HG03571 (cell line): Measurements from ENCODE around the gene GNAI1.

Source experiments
- ATAC-seq: cut with Tn5 transposase; IDR thresholded peaks from one replicate; pipeline ENCODE4 v1.9.1; 2021; ENCODE audit not compliant: unreplicated experiment

Gene GNAI1

DNA sequence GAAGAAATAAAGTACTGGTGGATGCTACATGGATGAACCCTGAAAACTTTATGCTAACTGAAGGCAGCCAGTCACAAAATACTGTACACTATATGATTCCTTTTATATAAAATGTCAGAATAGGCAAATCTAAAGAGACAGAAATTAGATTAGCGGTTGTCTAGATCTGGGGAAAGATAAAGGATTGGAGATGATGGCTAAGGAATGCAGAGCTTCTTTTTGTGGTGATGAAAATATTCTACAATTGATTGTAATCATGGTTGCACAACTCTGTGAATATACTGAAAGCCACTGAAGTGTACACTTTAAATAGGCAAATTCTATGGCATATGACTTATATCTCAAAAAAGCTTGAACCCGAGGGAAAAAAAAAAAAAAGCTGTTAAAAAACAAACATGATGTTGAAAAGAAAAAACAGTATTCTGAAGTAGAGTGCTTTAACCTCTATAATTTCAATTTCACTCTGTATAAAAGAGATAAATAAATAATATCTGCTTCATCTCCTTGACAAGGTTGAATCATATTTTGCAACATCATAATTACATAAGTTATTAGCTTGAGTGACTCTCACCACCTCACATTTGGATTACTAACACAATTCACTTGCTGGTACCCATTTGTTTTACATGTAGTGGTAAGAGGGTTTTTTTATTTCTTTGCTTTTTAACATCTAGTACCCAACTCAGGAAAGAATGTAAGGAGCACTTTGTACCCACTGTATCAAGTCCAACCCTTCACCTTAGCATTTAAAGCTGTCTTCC lies 2.8 kb upstream of the GNAI1 start:
- ATAC-seq = no peak

DNA sequence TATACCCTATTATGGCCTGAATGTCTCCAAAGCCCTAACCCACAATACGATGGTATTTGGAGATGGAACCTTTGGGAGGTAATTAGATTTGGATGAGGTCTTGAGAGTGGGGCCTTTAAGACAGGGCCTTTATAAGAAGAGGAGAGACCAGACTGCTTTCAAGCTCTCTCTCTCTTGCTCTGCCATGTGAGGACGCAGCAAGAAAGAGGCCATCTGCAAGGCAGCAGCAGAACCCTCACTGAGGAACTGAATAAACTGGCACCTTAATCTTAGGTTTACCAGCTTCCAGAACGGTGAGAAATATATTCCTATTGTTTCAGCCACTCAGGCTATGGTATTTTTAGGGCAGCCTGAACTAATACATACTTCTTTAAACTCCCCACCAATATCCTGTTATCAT lies 2.0 kb upstream of the GNAI1 start:
- no peak for ATAC-seq

- no peak for ATAC-seq
Observed at GRCh38 chr7:80133361-80134114, 1.1 kb upstream of the GNAI1 start.

DNA sequence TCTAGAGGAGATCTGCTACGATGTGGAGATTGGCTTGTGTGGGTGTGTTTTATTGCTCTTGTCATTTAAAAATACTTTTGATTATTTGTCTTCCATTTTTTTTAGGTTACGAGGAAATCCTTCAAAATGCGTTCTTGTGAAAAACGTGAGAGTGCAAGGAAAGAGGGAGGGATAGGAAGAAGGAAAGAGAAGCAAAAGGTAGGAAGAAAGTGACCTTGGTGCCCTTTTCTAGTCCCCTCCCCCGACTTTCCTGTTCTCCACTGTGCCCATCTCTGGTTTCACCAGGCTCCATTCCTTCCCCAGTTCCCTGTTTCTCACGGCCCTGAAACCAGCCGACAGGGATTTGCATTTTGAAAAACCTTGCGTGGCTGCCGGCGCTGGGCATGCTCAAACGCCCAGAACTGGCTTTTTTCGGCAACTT lies 506 bp upstream of the GNAI1 start:
- no peak for ATAC-seq

GRCh38 chr7:80135309-80136104 lies 876 bp downstream of the GNAI1 start:
- no peak for ATAC-seq

DNA sequence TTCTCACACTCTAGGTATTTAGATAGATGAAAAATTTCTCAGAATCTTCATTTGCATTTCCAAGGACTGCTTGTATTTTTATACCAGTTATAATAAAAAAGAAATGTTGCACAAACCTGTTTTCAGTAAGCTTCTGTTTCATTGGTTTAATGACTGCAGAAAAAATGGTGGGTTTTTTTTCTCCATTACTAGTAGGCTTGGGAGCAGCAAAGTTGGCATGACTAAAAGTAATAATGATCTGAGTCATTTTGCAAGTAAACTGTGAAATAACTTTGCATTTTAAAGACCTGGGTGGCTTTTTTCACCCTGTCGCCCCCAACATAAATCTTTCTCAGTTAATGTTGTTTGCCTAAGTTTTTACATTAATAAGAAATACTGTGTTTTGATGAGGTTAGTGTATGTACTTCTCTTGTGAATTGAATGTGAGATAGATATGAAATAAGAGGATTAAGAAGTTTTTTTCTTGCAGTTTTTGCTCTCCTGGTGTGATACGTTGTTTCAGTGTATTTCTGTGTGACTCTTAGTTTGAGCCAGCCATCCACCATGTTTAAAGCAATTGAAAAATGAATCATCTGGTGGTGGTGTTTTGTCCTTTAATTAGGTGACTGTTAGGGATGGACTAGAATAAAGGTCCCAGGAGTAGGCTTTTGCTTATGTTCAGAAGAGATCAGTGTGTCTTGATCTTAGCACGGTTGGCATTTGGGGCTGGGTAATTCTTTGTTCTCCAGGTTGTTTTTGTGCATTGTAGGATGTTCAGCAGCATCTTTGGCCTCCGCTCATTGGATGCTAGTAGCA lies 1.8 kb downstream of the GNAI1 start:
- ATAC-seq = peak; percentile 42

DNA sequence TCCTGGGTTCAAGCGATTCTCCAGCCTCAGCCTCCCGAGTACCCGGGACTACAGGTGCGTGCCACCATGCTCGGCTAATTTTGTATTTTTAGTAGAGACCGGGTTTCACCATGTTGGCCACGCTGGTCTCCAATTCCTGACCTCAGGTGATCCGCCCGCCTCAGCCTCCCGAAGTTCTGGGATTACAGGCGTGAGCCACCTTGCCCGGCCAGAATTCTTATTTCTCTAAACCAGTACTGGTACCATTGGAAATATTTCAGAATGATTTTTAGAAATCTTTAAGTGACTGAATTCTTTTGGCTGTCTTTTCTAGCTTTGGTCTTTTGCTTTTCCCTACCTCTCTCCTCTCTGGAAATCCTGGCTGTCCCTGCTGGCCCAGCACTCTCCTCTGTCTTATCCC lies 2.8 kb downstream of the GNAI1 start:
- no peak for ATAC-seq

DNA sequence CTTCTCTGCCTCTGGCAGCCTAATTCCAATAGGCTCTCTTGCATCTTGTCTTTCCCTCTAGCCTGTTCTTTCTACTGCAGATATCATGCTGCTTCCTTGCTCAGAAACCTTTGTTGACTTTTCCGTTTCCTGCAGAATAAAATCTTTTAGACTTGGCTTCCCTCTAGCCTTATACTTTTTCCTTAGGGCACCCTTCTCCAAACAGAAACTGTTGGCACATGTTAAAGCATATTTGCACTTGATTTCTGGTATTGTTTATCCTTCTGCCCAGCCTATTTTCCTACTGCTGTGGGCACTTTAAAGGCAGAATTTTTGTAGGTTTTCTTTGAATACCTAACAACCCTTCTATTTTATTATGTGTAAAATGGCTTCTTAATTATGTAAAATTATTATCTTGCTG lies 4.6 kb downstream of the GNAI1 start:
- no peak for ATAC-seq

DNA sequence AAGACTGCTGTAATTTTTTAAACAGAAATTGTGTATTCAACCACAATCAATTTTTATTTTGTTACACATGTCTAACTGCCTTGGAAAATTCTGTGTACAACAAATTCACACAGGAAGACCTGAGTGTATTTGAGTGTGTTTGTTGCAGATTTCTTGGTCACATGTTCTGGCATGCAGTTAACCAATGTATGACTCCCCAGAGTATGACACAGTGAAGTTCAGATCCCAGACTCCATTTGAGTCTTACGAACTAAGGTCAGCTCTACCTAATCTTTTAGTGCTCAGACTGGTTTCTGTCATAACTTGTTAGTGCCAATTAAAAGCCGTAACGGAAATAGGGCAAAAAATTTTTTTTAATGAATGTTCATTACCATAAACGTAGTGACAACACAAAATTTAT lies 5.8 kb downstream of the GNAI1 start:
- no peak for ATAC-seq

- no peak for ATAC-seq
Observed at GRCh38 chr7:80141376-80141775, 6.7 kb downstream of the GNAI1 start.

- no peak for ATAC-seq
Observed at GRCh38 chr7:80142853-80143580, 8.4 kb downstream of the GNAI1 start.

DNA sequence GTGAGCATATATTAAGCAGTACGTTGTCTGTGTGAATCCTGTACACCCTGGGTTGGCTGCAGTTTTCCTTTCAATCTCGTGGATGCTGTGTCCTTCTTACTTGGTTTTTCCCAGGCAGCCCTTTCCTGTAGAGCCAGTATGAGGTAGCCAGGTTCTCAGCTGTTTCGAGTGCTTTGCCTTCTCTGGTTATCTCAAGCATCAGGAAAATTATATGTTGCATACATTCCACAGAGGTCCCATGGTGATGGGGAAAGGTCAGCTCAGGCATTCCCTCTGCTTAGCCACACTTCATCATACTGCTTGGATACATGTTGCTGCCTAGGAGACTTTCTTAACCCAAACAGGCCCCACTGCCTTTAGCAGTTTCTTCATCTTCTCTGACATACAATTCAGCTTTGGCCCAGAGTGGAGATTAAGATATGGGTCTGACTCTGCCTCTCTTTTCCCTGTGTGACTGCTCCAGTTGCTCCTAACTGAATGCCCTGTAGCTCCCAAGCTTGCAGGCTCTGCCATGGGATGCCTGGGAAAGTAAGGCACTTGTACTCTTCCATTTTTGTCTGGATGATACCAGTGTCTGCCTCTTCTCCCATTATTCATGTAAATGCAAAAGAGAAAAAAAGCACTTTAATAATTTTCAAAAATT lies 11.3 kb downstream of the GNAI1 start:
- no peak for ATAC-seq

DNA sequence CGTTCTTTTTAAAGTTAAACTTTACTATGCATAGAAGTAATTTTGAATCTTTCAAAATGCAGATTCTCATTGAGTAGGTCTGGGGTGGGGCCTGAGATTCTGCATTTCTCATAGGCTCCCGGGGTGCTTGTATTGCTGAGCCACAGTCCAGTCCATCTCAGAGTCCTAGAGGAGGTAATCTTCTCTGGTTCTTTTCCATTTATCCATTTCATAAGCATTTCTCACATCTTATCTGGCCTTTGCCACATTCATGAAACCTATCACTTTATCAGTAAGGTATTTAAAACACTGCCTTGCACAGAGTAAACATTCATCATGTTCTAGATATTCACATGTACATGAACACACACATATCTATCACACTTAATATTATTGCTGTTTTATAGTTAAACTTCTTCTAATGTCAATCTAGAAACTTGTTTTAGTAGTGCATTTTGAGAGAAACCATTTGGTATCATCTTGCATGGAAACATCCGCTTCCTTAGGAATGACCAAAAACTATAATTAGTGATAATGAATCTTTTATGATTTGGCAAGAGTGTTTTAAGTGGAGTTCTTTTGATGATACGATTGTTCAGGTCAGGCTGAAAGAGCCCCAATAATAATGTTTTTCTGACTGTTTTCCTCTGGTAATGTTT lies 12.0 kb downstream of the GNAI1 start:
- ATAC-seq = no peak

GRCh38 chr7:80147543-80148391 lies 13.1 kb downstream of the GNAI1 start:
- ATAC-seq = no peak

DNA sequence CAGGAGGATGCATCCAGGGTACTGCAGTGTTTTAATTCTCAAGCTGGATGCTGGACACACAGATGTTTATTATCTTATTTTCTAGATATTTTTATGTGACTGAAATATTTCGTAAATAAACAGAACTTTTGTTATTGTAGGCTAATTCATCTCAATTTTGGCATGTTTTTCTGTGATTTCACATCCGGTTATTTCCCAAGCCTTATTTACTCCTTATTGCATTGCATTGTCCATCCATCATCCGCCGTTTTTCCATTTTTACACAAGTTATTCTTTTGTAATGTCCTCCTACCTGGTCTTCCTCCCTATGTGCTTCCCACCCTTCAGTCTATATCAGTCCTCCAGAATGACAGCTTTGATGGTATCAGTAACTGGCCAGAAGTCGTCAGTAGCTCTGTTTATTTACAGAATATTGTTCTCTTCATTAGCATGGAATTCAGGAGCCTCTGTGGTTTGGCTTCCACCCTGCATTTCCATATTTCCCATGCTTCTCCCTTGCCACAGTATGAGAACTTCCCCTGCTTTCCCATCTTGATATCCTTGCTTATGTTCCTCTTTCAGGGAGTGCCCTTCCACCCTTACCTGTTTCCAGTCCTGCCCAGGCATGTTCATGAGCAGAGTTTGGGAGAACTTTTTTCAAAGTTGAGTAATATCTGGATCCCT lies 16.1 kb downstream of the GNAI1 start:
- ATAC-seq = no peak

- no peak for ATAC-seq
Observed at GRCh38 chr7:80151274-80151665, 16.6 kb downstream of the GNAI1 start.

GRCh38 chr7:80153446-80153845 lies 18.8 kb downstream of the GNAI1 start:
- ATAC-seq = no peak
